SK-N-SH (cell line): ENCODE data around the gene ACOXL. TPM values are rescaled to one million over a fixed set of nuclear protein-coding genes. Genes with fewer than 3 reads are reported as not detected.

Experiments
- CTCF ChIA-PET: fragments of 300-600, 350-600 bp; formaldehyde crosslinking; extraction: SDS; loops from one replicate; lab custom pipeline; 2021; lab: Yijun Ruan, JAX
- POLR2A ChIA-PET: fragments of 350-600 bp; sonication (Branson Sonifier 250); formaldehyde crosslinking; extraction: SDS; loops from one replicate; lab custom pipeline; 2020; ENCODE audit warnings: antibody characterized with exemption, inconsistent platforms; lab: Yijun Ruan, JAX
- DNase-seq: peaks from one replicate; pipeline ENCODE4 v3.0.0; 2012
- H2AFZ ChIP-seq: fragments of 200-600 bp; sonication (generic); 2 replicates; pipeline ENCODE4 v1.8.1; 2016; ENCODE audit warnings: antibody characterized with exemption, mild to moderate bottlenecking, low read depth
- H3F3A ChIP-seq: fragments of 200-600 bp; sonication (generic); replicated peaks from 2 replicates; pipeline ENCODE3; 2016; ENCODE audit warnings: antibody characterized with exemption, mild to moderate bottlenecking; ENCODE audit not compliant: insufficient read depth
- H3K27ac ChIP-seq, 2 experiments: fragments of 200-500 bp in 1 of 2; fragments of 200-600 bp in 1 of 2; sonication (Bioruptor generic) in 1 of 2; sonication (generic), shearing (Covaris generic) in 1 of 2; 2 replicates each; pipeline versions ENCODE4 v1.5.1 to v1.6.1; 2014 to 2016; ENCODE audit warnings: low read depth in 2 of 2, inconsistent platforms in 1 of 2, low read length in 1 of 2, mild to moderate bottlenecking in 1 of 2, mixed read lengths in 1 of 2
- H3K27me3 ChIP-seq: fragments of 200-600 bp; sonication (generic), shearing (Covaris generic); 2 replicates; pipeline ENCODE4 v1.6.1; 2016; ENCODE audit warnings: mixed run types; ENCODE audit not compliant: insufficient read depth
- H3K36me3 ChIP-seq, 2 experiments: fragments of 200-500 bp in 1 of 2; fragments of 200-600 bp in 1 of 2; sonication (Bioruptor generic) in 1 of 2; sonication (generic) in 1 of 2; replicated peaks in 1 of 2; 2 replicates each; pipeline versions ENCODE3 to v1.5.1; 2014 to 2016; ENCODE audit warnings: low read length in 1 of 2, mild to moderate bottlenecking in 1 of 2; ENCODE audit not compliant: insufficient read depth in 2 of 2, control insufficient read depth in 1 of 2
- H3K4me1 ChIP-seq, 2 experiments: fragments of 200-500 bp in 1 of 2; fragments of 200-600 bp in 1 of 2; sonication (Bioruptor generic) in 1 of 2; sonication (generic), shearing (Covaris generic) in 1 of 2; 2 replicates each; pipeline versions ENCODE4 v1.5.1 to v1.6.1; 2014 to 2016; ENCODE audit warnings: low read depth in 1 of 2, low read length in 1 of 2, mixed run types in 1 of 2; ENCODE audit not compliant: insufficient read depth in 2 of 2, control insufficient read depth in 1 of 2
- H3K4me2 ChIP-seq: fragments of 200-600 bp; sonication (generic), shearing (Covaris generic); 2 replicates; pipeline ENCODE4 v1.6.1; 2017; ENCODE audit warnings: mixed run types
- H3K4me3 ChIP-seq, 2 experiments: fragments of 200-500 bp in 1 of 2; fragments of 200-600 bp in 1 of 2; sonication (Bioruptor generic) in 1 of 2; sonication (generic), shearing (Covaris generic) in 1 of 2; 2 replicates each; pipeline versions ENCODE4 v1.5.1 to v1.8.1; 2014 to 2016; ENCODE audit warnings: low read depth in 2 of 2, inconsistent platforms in 1 of 2, low read length in 1 of 2, mild to moderate bottlenecking in 1 of 2, mixed read lengths in 1 of 2, moderate library complexity in 1 of 2
- H3K79me2 ChIP-seq: fragments of 200-600 bp; sonication (generic); 2 replicates; pipeline ENCODE4 v1.8.1; 2017; ENCODE audit warnings: mild to moderate bottlenecking; ENCODE audit not compliant: insufficient read depth
- H3K9ac ChIP-seq: fragments of 200-600 bp; sonication (generic); 2 replicates; pipeline ENCODE4 v1.6.1; 2017; ENCODE audit warnings: mixed run types
- H3K9me2 ChIP-seq: fragments of 200-600 bp; sonication (generic); 2 replicates; pipeline ENCODE4 v1.6.1; 2017; ENCODE audit warnings: mixed run types
- H3K9me3 ChIP-seq: fragments of 200-600 bp; sonication (generic); 2 replicates; pipeline ENCODE4 v1.6.1; 2017; ENCODE audit warnings: mixed run types, mild to moderate bottlenecking, moderate library complexity
- H4K20me1 ChIP-seq: fragments of 200-600 bp; sonication (generic); 2 replicates; pipeline ENCODE4 v1.6.1; 2017; ENCODE audit warnings: mild to moderate bottlenecking, mixed run types; ENCODE audit not compliant: insufficient read depth
- CHD2 ChIP-seq: fragments of 150-350 bp; IDR thresholded peaks from 2 replicates; pipeline ENCODE4 v1.6.1; 2018; ENCODE audit warnings: low read length; ENCODE audit not compliant: partially characterized antibody
- EP300 ChIP-seq, 2 experiments: IDR thresholded peaks; 2 replicates each; pipeline versions ENCODE4 v1.4.0 to v1.6.1; 2012; ENCODE audit warnings: borderline replicate concordance in 1 of 2, low read depth in 1 of 2, low read length in 1 of 2
- EZH2phosphoT487 ChIP-seq: fragments of 200-600 bp; sonication (generic); IDR thresholded peaks from 2 replicates; pipeline ENCODE4 v1.6.1; 2017; ENCODE audit warnings: low read depth, mixed run types, mild to moderate bottlenecking, antibody characterized with exemption, moderate library complexity, borderline replicate concordance
- FOXM1 ChIP-seq: IDR thresholded peaks from 2 replicates; pipeline ENCODE4 v1.4.0; 2012; ENCODE audit warnings: low read depth, mild to moderate bottlenecking
- GABPA ChIP-seq: IDR thresholded peaks from 2 replicates; pipeline ENCODE4 v1.4.0; 2012; ENCODE audit warnings: low read depth, mild to moderate bottlenecking
- GATA2 ChIP-seq: sonication (generic); formaldehyde crosslinking; IDR thresholded peaks from 2 replicates; pipeline ENCODE4 v1.5.0; 2020; ENCODE audit warnings: mild to moderate bottlenecking, missing genetic modification reagents
- MXI1 ChIP-seq: IDR thresholded peaks from 2 replicates; pipeline ENCODE4 v1.6.1; 2012; ENCODE audit warnings: mild to moderate bottlenecking, low read depth, low read length, improper control_type of control experiment
- NFIC ChIP-seq: IDR thresholded peaks from 2 replicates; pipeline ENCODE4 v1.4.0; 2012; ENCODE audit warnings: borderline replicate concordance
- RAD21 ChIP-seq: IDR thresholded peaks from 2 replicates; pipeline ENCODE4 v1.6.1; 2012; ENCODE audit warnings: mild to moderate bottlenecking, low read length
- RXRA ChIP-seq: IDR thresholded peaks from 2 replicates; pipeline ENCODE4 v1.4.0; 2012; ENCODE audit warnings: low read depth, mild to moderate bottlenecking, borderline replicate concordance
- SIN3A ChIP-seq: IDR thresholded peaks from 2 replicates; pipeline ENCODE4 v1.6.1; 2012; ENCODE audit warnings: low read depth, mild to moderate bottlenecking, low read length, moderate library complexity, borderline replicate concordance
- TAF1 ChIP-seq: IDR thresholded peaks from 2 replicates; pipeline ENCODE4 v1.6.1; 2012; ENCODE audit warnings: low read depth, mild to moderate bottlenecking, low read length, moderate library complexity, borderline replicate concordance
- TCF12 ChIP-seq: IDR thresholded peaks from 2 replicates; pipeline ENCODE4 v1.4.0; 2012
- TEAD4 ChIP-seq: IDR thresholded peaks from 2 replicates; pipeline ENCODE4 v1.4.0; 2012; ENCODE audit warnings: mild to moderate bottlenecking, borderline replicate concordance; ENCODE audit not compliant: insufficient read depth
- YY1 ChIP-seq: IDR thresholded peaks from 2 replicates; pipeline ENCODE4 v1.4.0; 2012; ENCODE audit warnings: low read depth, mild to moderate bottlenecking
- ZBTB33 ChIP-seq: IDR thresholded peaks from 2 replicates; pipeline ENCODE4 v1.4.0; 2012; ENCODE audit warnings: low read depth, borderline replicate concordance
- WGBS: methylation state at CpG from one replicate; pipeline ENCODE4 v1.1.6; 2017; ENCODE audit warnings: low lambda C conversion rate; 5-methylcytosine and 5-hydroxymethylcytosine counted together
- polyA plus RNA-seq, 3 experiments: library from polyadenylated mRNA; depleted of rRNA; stranded (reverse); fragments of >200 nt; gene quantifications; 2 replicates each; pipeline ENCODE4 v1.2.3, GENCODE V29; 2012
- TF ChIP-seq, protein P1 (sequence below): IDR thresholded peaks from 2 replicates; pipeline ENCODE4; 2012
- TF ChIP-seq, protein P2 (sequence below): fragments of 200-600 bp; sonication (generic); IDR thresholded peaks from 2 replicates; pipeline ENCODE4 v1.6.1; 2017; ENCODE audit warnings: antibody characterized with exemption, mild to moderate bottlenecking, moderate library complexity

The ACOXL gene
- polyA plus RNA-seq, 1 of the 3 experiments (the other 2 are of a cell fraction) = not detected

DNA sequence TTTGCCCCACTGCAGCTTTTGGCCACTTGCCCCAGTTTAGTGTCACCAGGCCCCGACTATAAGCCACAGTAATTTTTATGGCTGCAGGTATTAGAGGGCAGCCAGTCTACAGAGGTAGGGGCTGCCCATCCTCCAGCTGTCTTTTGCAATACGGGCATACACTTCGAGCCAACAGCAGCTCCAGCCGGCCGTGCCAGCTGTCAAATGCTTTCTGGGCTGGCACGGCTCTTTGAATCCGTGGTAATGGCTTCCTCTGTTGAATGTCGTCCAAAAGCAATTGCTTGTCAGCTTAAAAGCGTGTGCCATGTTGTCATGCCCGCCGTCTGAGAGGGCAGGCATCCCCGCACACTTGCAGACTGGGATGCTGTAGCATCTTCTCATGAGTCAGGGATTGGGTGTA is 429.6 kb downstream of the ACOXL start:
- Histone ChIP-seq H3K9ac (no peak overlapping the region), H3K4me2 (peak overlapping the region; percentile 24; the same call in 1 of the 2 replicates), H2AFZ (no peak overlapping the region), H3K9me2 (no peaks in the 10 kb centered on the region), H3K9me3 (no peaks in the 10 kb centered on the region), H4K20me1 (peaks cover 6% of the 10 kb centered on the region; the same call in 1 of the 2 replicates), H3K4me3 (no peak overlapping the region), H3K79me2 (no peaks in the 10 kb centered on the region), H3K4me1 (peaks cover 20 to 72% of the 10 kb centered on the region in 2 experiments), H3K27me3 (no peaks in the 10 kb centered on the region), H3K36me3 (peaks cover 8 to 40% of the 10 kb centered on the region in 2 experiments), H3K27ac (peak overlapping the region in 1 of 2 experiments; percentile 91; a peak in 2 of 4 replicates), H3F3A (peaks cover 4% of the 10 kb centered on the region)
- POLR2A ChIA-PET = interaction anchor here (0.6 to 1.2 kb wide), 3 partner anchors 18 to 41 kb away, joined by 3 to 8 read pairs (median 5); partner anchors contain the start of gene BCL2L11
- WGBS = 50% methylated on average over 12 of the region's 12 CpGs
- CTCF ChIA-PET = interaction anchor here (0.8 to 1.5 kb wide), 6 partner anchors 16 to 350 kb away, joined by 3 to 5 read pairs (median 3); no protein-coding TSS in a partner anchor
- TF ChIP-seq EZH2phosphoT487 (no peak), MXI1 (peak; percentile 90), EP300 (IDR thresholded peaks at IDR 0.05; ENCODE audit: borderline replicate concordance in 1 of 2, low read depth in 1 of 2, low read length in 1 of 2) (0 out of 4 replicates have a peak, but pooled peaks of 1 of the 2 experiments have one; percentile 7), GATA2 (CRISPR knock-in tag) (no peak), CHD2 (peak; percentile 46), SIN3A (peak; percentile 45; the same call in 1 of the 2 replicates), RAD21 (0 out of 2 replicates have a peak, but pooled peaks have one; percentile 4), NFIC (peak; percentile 39; the same call in 1 of the 2 replicates), TCF12 (peak; percentile 32; the same call in 1 of the 2 replicates), FOXM1 (no peak), GABPA (no peak), TEAD4 (no peak), RXRA (no peak), YY1 (0 out of 2 replicates have a peak, but pooled peaks have one; percentile 23), ZBTB33 (no peak), TAF1 (no peak)
- TF ChIP-seq, protein P1, sequence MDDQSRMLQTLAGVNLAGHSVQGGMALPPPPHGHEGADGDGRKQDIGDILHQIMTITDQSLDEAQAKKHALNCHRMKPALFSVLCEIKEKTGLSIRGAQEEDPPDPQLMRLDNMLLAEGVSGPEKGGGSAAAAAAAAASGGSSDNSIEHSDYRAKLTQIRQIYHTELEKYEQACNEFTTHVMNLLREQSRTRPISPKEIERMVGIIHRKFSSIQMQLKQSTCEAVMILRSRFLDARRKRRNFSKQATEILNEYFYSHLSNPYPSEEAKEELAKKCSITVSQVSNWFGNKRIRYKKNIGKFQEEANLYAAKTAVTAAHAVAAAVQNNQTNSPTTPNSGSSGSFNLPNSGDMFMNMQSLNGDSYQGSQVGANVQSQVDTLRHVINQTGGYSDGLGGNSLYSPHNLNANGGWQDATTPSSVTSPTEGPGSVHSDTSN = 0 out of 2 replicates have a peak, but pooled peaks have one; percentile 6
- TF ChIP-seq, protein P2, sequence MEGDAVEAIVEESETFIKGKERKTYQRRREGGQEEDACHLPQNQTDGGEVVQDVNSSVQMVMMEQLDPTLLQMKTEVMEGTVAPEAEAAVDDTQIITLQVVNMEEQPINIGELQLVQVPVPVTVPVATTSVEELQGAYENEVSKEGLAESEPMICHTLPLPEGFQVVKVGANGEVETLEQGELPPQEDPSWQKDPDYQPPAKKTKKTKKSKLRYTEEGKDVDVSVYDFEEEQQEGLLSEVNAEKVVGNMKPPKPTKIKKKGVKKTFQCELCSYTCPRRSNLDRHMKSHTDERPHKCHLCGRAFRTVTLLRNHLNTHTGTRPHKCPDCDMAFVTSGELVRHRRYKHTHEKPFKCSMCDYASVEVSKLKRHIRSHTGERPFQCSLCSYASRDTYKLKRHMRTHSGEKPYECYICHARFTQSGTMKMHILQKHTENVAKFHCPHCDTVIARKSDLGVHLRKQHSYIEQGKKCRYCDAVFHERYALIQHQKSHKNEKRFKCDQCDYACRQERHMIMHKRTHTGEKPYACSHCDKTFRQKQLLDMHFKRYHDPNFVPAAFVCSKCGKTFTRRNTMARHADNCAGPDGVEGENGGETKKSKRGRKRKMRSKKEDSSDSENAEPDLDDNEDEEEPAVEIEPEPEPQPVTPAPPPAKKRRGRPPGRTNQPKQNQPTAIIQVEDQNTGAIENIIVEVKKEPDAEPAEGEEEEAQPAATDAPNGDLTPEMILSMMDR = no peak
- DNase-seq = peak; percentile 60
